HEK293 (cell line): ENCODE measurements around the gene CLK4.

ENCODE experiments used
- BCL11A ChIP-seq: fragments of 450-650 bp; formaldehyde crosslinking; IDR thresholded peaks from 2 replicates; pipeline ENCODE4 v1.5.1; 2016; ENCODE audit warnings: low read depth, missing biosample characterization, missing genetic modification characterization
- ZEB2 ChIP-seq: fragments of 450-650 bp; formaldehyde crosslinking; IDR thresholded peaks from 2 replicates; pipeline ENCODE4 v1.5.1; 2016; ENCODE audit warnings: missing biosample characterization, missing genetic modification characterization
- ZNF280D ChIP-seq: fragments of 450-650 bp; formaldehyde crosslinking; IDR thresholded peaks from 2 replicates; pipeline ENCODE4 v1.5.1; 2016; ENCODE audit warnings: missing biosample characterization, missing genetic modification characterization
- ZNF350 ChIP-seq: fragments of 450-650 bp; formaldehyde crosslinking; IDR thresholded peaks from 2 replicates; pipeline ENCODE4 v1.5.0; 2017; ENCODE audit warnings: missing biosample characterization, mild to moderate bottlenecking, missing genetic modification characterization
- ZNF37A ChIP-seq: fragments of 450-650 bp; IDR thresholded peaks from 2 replicates; pipeline ENCODE4 v1.5.1; 2018; ENCODE audit warnings: missing biosample characterization, missing genetic modification characterization
- ZNF513 ChIP-seq: fragments of 450-650 bp; IDR thresholded peaks from 2 replicates; pipeline ENCODE4 v1.5.1; 2018; ENCODE audit warnings: missing biosample characterization, missing genetic modification characterization
- ZNF555 ChIP-seq: fragments of 450-650 bp; formaldehyde crosslinking; conservative IDR thresholded peaks from 2 replicates; pipeline ENCODE4 v1.5.1; 2017; ENCODE audit warnings: missing biosample characterization, mild to moderate bottlenecking, missing genetic modification characterization, inconsistent platforms
- TF ChIP-seq, protein P1 (sequence below): fragments of 450-650 bp; formaldehyde crosslinking; IDR thresholded peaks from 2 replicates; pipeline ENCODE4 v1.5.1; 2016; ENCODE audit warnings: missing biosample characterization, missing genetic modification characterization

- TF ChIP-seq ZEB2 (tag by site-specific recombination) (no peak), ZNF280D (no peak), ZNF350 (tag by site-specific recombination) (no peak), ZNF37A (tag by site-specific recombination) (no peak), ZNF513 (no peak), BCL11A (tag by site-specific recombination) (no peak), ZNF555 (tag by site-specific recombination) (no peak)
- TF ChIP-seq, protein P1, sequence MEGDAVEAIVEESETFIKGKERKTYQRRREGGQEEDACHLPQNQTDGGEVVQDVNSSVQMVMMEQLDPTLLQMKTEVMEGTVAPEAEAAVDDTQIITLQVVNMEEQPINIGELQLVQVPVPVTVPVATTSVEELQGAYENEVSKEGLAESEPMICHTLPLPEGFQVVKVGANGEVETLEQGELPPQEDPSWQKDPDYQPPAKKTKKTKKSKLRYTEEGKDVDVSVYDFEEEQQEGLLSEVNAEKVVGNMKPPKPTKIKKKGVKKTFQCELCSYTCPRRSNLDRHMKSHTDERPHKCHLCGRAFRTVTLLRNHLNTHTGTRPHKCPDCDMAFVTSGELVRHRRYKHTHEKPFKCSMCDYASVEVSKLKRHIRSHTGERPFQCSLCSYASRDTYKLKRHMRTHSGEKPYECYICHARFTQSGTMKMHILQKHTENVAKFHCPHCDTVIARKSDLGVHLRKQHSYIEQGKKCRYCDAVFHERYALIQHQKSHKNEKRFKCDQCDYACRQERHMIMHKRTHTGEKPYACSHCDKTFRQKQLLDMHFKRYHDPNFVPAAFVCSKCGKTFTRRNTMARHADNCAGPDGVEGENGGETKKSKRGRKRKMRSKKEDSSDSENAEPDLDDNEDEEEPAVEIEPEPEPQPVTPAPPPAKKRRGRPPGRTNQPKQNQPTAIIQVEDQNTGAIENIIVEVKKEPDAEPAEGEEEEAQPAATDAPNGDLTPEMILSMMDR, result no peak
Observed at GRCh38 chr5:178668579-178668978, 41.7 kb upstream of the CLK4 start.
